ENCODE measurements around the gene MICALL2. TPM values are rescaled to one million over a fixed set of nuclear protein-coding genes. Genes with fewer than 3 reads are reported as not detected.
A peak's percentile ranks its signal among the peaks of the same experiment; 100 is the strongest.

The MICALL2 gene
- polyA plus RNA-seq, 1 experiment, result 11.1 TPM

DNA sequence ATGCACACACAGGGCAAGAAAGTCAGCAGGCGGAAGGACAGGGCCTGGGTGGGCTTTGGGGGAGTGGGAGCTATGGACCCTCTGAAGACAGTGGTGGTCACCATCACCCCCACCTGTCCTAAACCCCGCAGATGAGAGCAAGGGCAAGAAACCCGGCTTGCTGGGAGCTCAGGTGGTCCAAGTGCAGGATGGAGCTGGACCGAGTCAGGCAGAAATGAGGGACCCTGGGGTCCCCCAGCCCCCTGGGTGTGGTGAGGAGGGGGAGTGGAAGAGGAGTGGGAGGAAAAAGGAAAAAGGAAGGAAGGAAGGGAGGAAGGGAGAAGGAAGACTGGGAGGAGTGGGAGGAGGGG, 54.8 kb downstream of the MICALL2 start:
- TF ChIP-seq, protein P1, sequence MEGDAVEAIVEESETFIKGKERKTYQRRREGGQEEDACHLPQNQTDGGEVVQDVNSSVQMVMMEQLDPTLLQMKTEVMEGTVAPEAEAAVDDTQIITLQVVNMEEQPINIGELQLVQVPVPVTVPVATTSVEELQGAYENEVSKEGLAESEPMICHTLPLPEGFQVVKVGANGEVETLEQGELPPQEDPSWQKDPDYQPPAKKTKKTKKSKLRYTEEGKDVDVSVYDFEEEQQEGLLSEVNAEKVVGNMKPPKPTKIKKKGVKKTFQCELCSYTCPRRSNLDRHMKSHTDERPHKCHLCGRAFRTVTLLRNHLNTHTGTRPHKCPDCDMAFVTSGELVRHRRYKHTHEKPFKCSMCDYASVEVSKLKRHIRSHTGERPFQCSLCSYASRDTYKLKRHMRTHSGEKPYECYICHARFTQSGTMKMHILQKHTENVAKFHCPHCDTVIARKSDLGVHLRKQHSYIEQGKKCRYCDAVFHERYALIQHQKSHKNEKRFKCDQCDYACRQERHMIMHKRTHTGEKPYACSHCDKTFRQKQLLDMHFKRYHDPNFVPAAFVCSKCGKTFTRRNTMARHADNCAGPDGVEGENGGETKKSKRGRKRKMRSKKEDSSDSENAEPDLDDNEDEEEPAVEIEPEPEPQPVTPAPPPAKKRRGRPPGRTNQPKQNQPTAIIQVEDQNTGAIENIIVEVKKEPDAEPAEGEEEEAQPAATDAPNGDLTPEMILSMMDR (IDR thresholded peaks at IDR 0.05; ENCODE audit: insufficient read depth, low read depth, low read length), result no peak
- Histone ChIP-seq H3K36me3 (ENCODE audit: control insufficient read depth, insufficient read depth, low read length) (no peaks in the 10 kb centered on the region), H3K4me3 (ENCODE audit: low read depth, low read length) (no peak overlapping the region), H3K27me3 (ENCODE audit: control insufficient read depth, insufficient read depth, low read length) (peaks cover 40% of the 10 kb centered on the region)
- ChIA-PET CTCF (interaction anchor here (1.2 to 3.4 kb wide), 6 partner anchors 8 to 339 kb away, joined by 3 to 19 read pairs (median 4); no protein-coding TSS in a partner anchor), POLR2A (no interaction called here)
- no peak for DNase-seq (ENCODE audit: low read depth)

DNA sequence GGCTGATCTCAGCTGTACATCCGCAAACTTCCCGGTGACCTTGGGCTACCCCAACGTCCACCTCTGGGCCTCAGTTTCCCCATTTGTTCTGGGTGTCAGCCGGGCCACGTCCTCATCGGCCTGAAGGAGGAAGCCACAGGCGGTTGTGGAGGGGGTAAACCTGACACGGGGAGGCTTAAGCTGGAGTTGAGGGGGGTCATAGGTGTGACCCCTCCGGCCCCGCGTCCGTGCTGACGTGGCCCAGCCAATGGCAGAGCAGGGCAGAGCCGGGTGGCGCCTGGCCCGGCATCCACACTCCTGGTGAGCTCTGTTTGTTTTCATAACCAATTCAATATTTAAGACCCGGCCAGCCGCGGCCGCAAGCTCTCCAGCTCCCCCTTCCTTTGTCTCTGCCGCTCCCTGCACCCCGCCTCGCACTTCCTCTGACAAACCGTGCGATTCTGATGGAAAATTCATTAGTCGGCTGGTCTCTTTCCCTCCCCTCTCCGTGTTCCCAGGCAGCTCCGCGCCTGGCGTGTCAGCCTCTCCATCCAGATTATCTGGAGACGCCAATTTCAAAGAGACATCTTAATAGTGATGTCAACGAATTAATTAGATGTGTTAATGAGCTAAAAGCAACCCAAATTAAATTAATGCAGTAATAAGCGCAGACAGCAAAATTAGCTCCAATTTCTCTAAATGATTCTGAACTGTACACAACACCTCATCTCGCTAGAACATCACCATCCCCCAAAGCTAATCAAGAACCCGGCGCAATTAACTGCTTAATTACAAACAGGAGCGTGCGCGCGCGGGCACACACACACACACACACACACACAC, 55.4 kb downstream of the MICALL2 start:
- Histone ChIP-seq H3K36me3 (ENCODE audit: control insufficient read depth, insufficient read depth, low read length) (no peaks in the 10 kb centered on the region), H3K27me3 (ENCODE audit: control insufficient read depth, insufficient read depth, low read length) (peaks cover 42% of the 10 kb centered on the region), H3K4me3 (ENCODE audit: low read depth, low read length) (no peak overlapping the region)
- TF ChIP-seq, protein P1 (IDR thresholded peaks at IDR 0.05; ENCODE audit: insufficient read depth, low read depth, low read length), result peak; percentile 31; the same call in 1 of the 2 replicates
- CTCF ChIA-PET, result interaction anchor here (0.7 to 3.4 kb wide), 8 partner anchors 9 to 338 kb away, joined by 3 to 19 read pairs (median 4); no protein-coding TSS in a partner anchor
- no peak for DNase-seq (ENCODE audit: low read depth)
- POLR2A ChIA-PET, result no interaction called here

DNA sequence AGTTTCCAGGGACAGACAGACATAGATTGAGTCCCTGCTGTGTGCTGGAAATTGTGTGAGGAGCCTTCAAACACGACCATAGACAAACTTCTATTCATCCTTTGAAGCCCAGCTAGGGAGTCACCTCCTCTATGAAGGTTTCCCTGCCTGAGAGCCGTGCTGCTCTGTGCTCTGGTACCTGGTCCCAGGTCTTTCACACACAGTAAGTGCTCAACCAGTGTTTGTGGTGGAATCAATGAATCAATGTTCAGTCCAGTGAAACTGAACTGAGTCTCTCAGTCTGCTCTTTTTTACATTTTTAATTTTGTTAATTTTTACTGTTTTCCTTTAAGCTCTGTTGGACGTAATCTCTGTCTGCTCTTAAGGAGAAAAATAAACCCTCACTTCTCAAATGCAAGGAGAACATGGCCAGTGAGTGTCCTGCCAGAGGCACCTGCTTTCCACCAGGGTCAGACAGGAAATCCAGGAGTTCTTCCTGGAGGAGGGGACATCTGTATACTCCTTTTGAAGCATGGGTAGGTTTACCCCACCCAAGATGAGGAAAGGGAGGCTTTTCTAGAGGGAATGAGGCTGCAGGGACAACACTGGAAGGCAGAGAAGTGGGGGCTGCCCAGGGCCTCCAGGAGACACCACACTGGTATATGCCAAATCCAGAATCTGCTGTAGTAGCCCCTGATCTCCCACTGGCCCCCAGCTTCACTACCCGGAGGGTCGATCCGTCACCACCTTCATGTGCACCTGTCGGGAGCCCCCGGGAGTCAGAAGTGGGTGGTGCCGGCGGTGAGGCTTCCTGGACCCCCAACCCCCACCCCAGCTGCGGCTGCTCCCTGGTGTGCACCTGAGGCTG, 56.3 kb downstream of the MICALL2 start:
- CTCF ChIA-PET, result interaction anchor here (0.7 to 3.4 kb wide), 5 partner anchors 10 to 210 kb away, joined by 3 to 19 read pairs (median 4); no protein-coding TSS in a partner anchor
- Histone ChIP-seq H3K4me3 (ENCODE audit: low read depth, low read length) (no peak overlapping the region), H3K36me3 (ENCODE audit: control insufficient read depth, insufficient read depth, low read length) (no peaks in the 10 kb centered on the region), H3K27me3 (ENCODE audit: control insufficient read depth, insufficient read depth, low read length) (peaks cover 39% of the 10 kb centered on the region)
- no peak for DNase-seq (ENCODE audit: low read depth)
- POLR2A ChIA-PET, result no interaction called here
- TF ChIP-seq, protein P1 (IDR thresholded peaks at IDR 0.05; ENCODE audit: insufficient read depth, low read depth, low read length), result no peak

DNA sequence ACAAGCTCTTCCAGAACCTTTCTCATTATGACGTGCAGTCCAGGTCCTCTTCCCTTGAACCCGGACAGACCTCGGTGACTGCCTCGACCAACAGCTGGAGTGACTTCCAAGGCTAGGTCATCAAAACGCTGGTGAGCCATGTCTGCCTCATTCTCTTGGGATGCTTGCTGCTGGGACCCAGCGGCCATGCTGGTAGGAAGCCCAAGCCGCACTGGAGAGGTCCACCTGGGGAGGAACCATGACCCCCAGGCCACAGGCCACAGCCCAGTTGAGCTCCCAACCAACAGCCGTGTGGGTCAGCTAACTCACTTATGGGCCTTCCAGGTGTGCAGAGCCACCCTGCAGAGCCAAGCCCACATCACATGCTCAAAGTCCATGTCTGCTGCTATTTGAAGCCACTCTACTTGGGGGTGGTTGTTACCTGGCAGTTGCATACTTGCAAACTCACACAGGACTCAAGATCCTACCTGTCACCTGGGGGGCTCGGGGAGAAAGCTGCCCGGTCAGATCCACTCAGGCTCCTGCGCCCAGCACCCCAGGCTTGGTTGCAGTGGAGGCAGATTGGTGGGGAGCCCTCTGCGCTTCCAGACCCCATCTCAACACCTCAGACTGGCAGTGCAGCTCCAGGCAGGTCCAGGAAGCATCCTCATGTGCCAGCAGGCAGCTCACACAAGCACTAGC, 57.0 kb downstream of the MICALL2 start:
- Histone ChIP-seq H3K4me3 (ENCODE audit: low read depth, low read length) (no peak overlapping the region), H3K36me3 (ENCODE audit: control insufficient read depth, insufficient read depth, low read length) (no peaks in the 10 kb centered on the region), H3K27me3 (ENCODE audit: control insufficient read depth, insufficient read depth, low read length) (peaks cover 36% of the 10 kb centered on the region)
- TF ChIP-seq, protein P1 (IDR thresholded peaks at IDR 0.05; ENCODE audit: insufficient read depth, low read depth, low read length), result no peak
- no peak for DNase-seq (ENCODE audit: low read depth)
- POLR2A ChIA-PET, result no interaction called here
- CTCF ChIA-PET, result interaction anchor here (0.7 to 3.4 kb wide), 3 partner anchors 27 to 209 kb away, joined by 3 to 19 read pairs (median 4); no protein-coding TSS in a partner anchor
